ACC112 (cell line): ENCODE measurements around the gene POU2F3.

Source experiments
- H2AFZ ChIP-seq: fragments of 200-600 bp; sonication (generic); one replicate; pipeline ENCODE4 v1.6.0; 2017; ENCODE audit warnings: antibody characterized with exemption, low read length; ENCODE audit not compliant: unreplicated experiment
- H3K27ac ChIP-seq: fragments of 200-600 bp; sonication (generic); 2 replicates; pipeline ENCODE4 v1.5.1; 2014; ENCODE audit warnings: low read depth, mild to moderate bottlenecking, antibody characterized with exemption, low read length, moderate library complexity
- H3K27me3 ChIP-seq: fragments of 200-600 bp; sonication (generic); 2 replicates; pipeline ENCODE4 v1.6.1; 2014; ENCODE audit warnings: mild to moderate bottlenecking, antibody characterized with exemption, low read length, moderate library complexity, mixed read lengths; ENCODE audit not compliant: insufficient read depth
- H3K36me3 ChIP-seq: fragments of 200-600 bp; sonication (generic); 2 replicates; pipeline ENCODE4 v1.6.1; 2016; ENCODE audit warnings: mild to moderate bottlenecking, antibody characterized with exemption, low read length, moderate library complexity, mixed read lengths; ENCODE audit not compliant: insufficient read depth
- H3K4me1 ChIP-seq: fragments of 200-600 bp; sonication (generic); one replicate; pipeline ENCODE4 v1.6.1; 2016; ENCODE audit warnings: low read length, mixed read lengths; ENCODE audit not compliant: insufficient read depth, unreplicated experiment, control insufficient read depth
- H3K4me3 ChIP-seq: fragments of 200-600 bp; sonication (generic); 2 replicates; pipeline ENCODE4 v1.5.1; 2014; ENCODE audit warnings: mild to moderate bottlenecking, low read depth, low read length
- H3K79me2 ChIP-seq: fragments of 200-600 bp; sonication (generic); one replicate; pipeline ENCODE4 v1.6.0; 2016; ENCODE audit warnings: low read length; ENCODE audit not compliant: control insufficient read depth, unreplicated experiment, insufficient read depth

POU2F3 gene

DNA sequence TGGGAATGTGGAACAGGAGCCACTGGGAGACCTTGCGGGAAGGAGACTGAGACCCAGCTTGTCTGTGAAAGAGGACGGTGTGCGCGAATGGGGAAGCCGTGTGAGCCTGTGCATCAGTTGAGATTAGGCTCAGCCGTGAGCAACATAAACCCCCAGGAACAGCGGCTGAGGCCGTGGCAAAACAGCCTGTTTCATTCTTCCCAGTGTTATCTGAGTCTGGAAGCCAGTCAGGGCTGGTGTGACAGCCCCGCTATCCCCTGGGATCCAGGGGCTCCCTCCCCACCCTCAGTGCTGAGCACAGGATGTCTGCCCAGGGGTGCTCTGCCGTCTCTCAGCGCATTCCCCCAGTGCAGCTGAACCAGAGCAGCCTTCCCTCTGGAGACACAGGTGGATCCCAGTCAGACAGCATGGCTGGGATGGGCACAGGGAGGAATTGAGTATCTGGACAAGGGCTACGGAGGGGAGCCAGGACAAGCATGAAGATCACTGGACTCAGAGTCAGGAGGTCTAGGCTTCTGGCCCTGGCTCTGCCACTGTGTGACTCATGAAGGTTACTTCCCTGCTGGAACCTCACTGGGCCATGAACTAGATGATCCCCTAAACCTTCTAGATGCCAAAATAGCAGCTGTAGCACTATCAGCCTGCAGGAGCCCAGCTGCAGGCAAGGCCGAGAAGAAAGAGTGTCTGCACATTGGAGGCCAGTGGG is 20.6 kb upstream of the POU2F3 start:
- H3K79me2 ChIP-seq: peaks cover 10% of the 10 kb centered on the region
- H3K4me3 ChIP-seq: no peak overlapping the region
- no peaks in the 10 kb centered on the region for H3K27me3 ChIP-seq
- H3K4me1 ChIP-seq: peaks cover 20% of the 10 kb centered on the region
- H3K36me3 ChIP-seq: no peaks in the 10 kb centered on the region
- H3K27ac ChIP-seq: no peak overlapping the region
- no peak overlapping the region for H2AFZ ChIP-seq

GRCh38 chr11:120219938-120220746 is 19.8 kb upstream of the POU2F3 start:
- peaks cover 9% of the 10 kb centered on the region for H3K79me2 ChIP-seq
- H3K27ac ChIP-seq: no peak overlapping the region
- H3K27me3 ChIP-seq: no peaks in the 10 kb centered on the region
- H2AFZ ChIP-seq: no peak overlapping the region
- no peak overlapping the region for H3K4me3 ChIP-seq
- no peaks in the 10 kb centered on the region for H3K36me3 ChIP-seq
- peaks cover 20% of the 10 kb centered on the region for H3K4me1 ChIP-seq

DNA sequence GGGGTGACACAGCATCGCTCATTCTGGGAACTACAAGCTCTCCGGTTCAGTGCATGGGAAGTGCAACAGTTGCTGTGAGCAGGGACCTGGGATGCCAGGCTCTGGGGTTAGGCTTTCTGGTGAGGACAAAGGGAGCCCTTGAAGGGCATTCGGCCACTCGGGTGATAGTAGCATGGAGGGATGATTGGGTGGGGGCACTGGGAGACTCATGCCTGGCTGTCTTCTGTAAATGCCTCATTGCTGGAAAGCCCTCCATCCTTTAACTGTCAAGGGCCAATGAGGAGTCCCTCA is 19.2 kb upstream of the POU2F3 start:
- H2AFZ ChIP-seq: no peak overlapping the region
- H3K4me3 ChIP-seq: no peak overlapping the region
- no peaks in the 10 kb centered on the region for H3K27me3 ChIP-seq
- H3K79me2 ChIP-seq: peaks cover 9% of the 10 kb centered on the region
- H3K36me3 ChIP-seq: no peaks in the 10 kb centered on the region
- peaks cover 14% of the 10 kb centered on the region for H3K4me1 ChIP-seq
- no peak overlapping the region for H3K27ac ChIP-seq

GRCh38 chr11:120221115-120221752 is 18.7 kb upstream of the POU2F3 start:
- Histone ChIP-seq H3K36me3 (no peaks in the 10 kb centered on the region), H3K4me1 (peaks cover 9% of the 10 kb centered on the region), H3K79me2 (peaks cover 4% of the 10 kb centered on the region), H2AFZ (no peak overlapping the region), H3K27me3 (no peaks in the 10 kb centered on the region), H3K4me3 (no peak overlapping the region), H3K27ac (no peak overlapping the region)

DNA sequence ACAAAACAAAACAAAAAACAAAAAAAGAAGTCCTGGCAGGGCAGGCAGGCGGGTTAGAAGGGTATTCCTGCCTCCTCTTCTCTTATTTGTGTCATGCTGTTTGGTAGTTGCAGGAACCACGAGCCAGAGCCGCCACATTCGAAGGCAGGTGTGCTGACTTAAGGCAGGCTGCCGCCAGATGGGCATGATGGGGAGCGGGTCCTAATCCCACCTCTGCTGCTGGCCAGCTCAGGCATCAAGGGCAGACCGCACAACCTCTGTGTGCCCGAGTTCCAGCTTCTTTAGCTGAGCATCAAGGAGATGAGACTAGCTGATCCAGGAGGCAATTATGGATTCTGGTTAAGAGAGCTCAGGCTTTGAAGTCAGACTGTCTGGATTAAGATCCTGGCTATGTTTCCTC is 17.0 kb upstream of the POU2F3 start:
- Histone ChIP-seq H3K4me1 (peaks cover 9% of the 10 kb centered on the region), H2AFZ (no peak overlapping the region), H3K27me3 (no peaks in the 10 kb centered on the region), H3K4me3 (no peak overlapping the region), H3K79me2 (no peaks in the 10 kb centered on the region), H3K27ac (no peak overlapping the region), H3K36me3 (no peaks in the 10 kb centered on the region)

- H3K4me3 ChIP-seq: no peak overlapping the region
- no peaks in the 10 kb centered on the region for H3K36me3 ChIP-seq
- peaks cover 3% of the 10 kb centered on the region for H3K4me1 ChIP-seq
- no peak overlapping the region for H2AFZ ChIP-seq
- no peaks in the 10 kb centered on the region for H3K79me2 ChIP-seq
- no peak overlapping the region for H3K27ac ChIP-seq
- H3K27me3 ChIP-seq: no peaks in the 10 kb centered on the region
Measured at GRCh38 chr11:120223793-120224192, 16.1 kb upstream of the POU2F3 start.

DNA sequence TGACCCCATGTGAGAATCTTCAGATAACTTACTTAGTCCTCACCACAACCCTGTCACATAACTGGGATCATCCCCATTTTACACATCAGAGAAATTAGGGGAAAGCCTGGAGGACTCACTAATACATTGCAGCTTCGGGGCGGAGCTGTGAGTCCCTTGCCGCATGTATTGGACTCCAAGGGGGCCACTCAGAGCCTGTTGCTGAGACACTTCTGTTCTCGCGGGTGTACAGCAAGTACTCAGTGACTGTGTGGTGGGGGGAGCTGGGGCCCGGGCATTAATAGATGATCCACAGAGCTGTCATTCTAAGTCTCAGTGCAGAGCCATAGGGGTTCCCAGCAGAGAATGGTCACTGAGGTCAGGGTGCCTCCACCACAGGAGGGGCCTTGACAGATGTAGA is 15.6 kb upstream of the POU2F3 start:
- H2AFZ ChIP-seq: no peak overlapping the region
- H3K79me2 ChIP-seq: no peaks in the 10 kb centered on the region
- no peak overlapping the region for H3K4me3 ChIP-seq
- H3K27ac ChIP-seq: no peak overlapping the region
- no peaks in the 10 kb centered on the region for H3K36me3 ChIP-seq
- H3K27me3 ChIP-seq: no peaks in the 10 kb centered on the region
- H3K4me1 ChIP-seq: peaks cover 3% of the 10 kb centered on the region

DNA sequence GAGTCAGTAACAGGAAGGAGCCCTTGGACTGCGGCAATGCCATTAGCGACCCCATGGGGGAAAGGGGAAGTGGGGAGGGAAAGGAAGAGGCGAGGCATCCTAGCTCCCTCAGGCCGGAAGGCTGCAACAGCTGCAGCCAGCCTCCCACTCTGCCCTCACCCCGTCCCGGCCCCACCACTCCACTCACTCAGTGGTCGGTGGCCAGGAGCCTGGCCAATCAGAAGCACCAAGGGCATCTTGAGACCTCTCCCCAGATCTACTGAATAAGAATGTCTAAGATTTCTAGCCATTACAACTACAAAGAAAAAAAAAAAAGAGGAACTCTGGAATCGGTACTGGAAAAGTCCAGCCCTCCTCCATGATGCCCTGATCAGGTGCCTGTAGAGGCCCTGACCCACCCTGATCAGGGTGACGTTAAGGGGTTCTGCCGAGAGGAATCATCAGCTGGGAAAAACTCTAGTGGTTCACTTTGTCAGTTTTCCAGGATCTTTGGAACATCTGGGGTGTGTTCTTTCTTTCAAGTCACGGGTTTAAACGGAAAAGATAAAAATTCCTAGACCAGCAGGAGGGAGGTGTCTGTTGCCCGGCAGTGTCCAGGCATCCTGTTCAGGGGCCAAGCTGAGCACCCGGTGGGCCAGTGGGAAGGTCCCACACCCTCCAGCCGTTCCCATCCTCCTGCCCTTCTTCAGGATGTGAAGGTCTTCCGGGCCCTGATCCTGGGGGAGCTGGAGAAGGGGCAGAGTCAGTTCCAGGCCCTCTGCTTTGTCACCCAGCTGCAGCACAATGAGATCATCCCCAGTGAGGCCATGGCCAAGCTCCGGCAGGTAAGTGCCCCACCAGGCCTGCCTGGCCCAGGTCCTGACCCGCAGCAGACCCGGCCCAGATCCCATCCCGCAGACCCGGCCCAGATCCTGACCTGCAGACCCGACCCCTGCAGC is 14.7 kb upstream of the POU2F3 start:
- Histone ChIP-seq H2AFZ (no peak overlapping the region), H3K4me3 (no peak overlapping the region), H3K79me2 (no peaks in the 10 kb centered on the region), H3K27ac (no peak overlapping the region), H3K36me3 (no peaks in the 10 kb centered on the region), H3K4me1 (no peaks in the 10 kb centered on the region), H3K27me3 (no peaks in the 10 kb centered on the region)

DNA sequence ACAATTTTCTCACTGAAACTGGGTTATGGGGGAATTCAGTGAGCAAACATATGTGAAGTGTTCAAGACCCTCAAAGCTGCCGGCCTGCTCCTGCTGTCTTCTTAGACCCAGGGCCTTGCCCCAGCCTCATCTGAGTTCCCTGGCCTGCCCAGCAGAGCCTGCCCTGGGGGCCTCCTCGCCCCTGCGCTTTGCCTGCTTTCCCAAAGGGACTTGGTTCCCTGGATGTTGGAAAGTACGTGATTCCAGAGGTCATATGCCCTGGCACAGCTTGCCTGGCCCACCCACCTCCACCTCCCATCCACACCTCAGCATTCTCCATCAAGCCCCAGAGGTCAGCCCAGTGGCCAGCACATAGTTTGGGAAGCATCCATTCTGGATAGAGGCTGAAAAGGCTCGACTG is 13.7 kb upstream of the POU2F3 start:
- no peak overlapping the region for H3K27ac ChIP-seq
- no peak overlapping the region for H3K4me3 ChIP-seq
- no peaks in the 10 kb centered on the region for H3K36me3 ChIP-seq
- no peak overlapping the region for H2AFZ ChIP-seq
- no peaks in the 10 kb centered on the region for H3K79me2 ChIP-seq
- no peaks in the 10 kb centered on the region for H3K27me3 ChIP-seq
- H3K4me1 ChIP-seq: no peaks in the 10 kb centered on the region

GRCh38 chr11:120226714-120227113 is 13.2 kb upstream of the POU2F3 start:
- Histone ChIP-seq H3K36me3 (no peaks in the 10 kb centered on the region), H3K79me2 (no peaks in the 10 kb centered on the region), H2AFZ (no peak overlapping the region), H3K4me3 (no peak overlapping the region), H3K27ac (no peak overlapping the region), H3K4me1 (no peaks in the 10 kb centered on the region), H3K27me3 (no peaks in the 10 kb centered on the region)
